PFSK-1 (cell line): ENCODE data around the gene CDCA7L.

Experiments
- FOXP2 ChIP-seq: optimal IDR thresholded peaks from 2 replicates; pipeline ENCODE3; 2011; ENCODE audit warnings: borderline replicate concordance, control low read depth, inconsistent platforms; ENCODE audit not compliant: insufficient read depth; ENCODE audit errors: extremely low read length, extremely low read depth
- POLR2AphosphoS5 ChIP-seq: IDR thresholded peaks from 2 replicates; pipeline ENCODE4 v1.6.1; 2012; ENCODE audit warnings: low read depth, mild to moderate bottlenecking, control low read depth, low read length, moderate library complexity
- SIN3A ChIP-seq: IDR thresholded peaks from 2 replicates; pipeline ENCODE4 v1.6.1; 2012; ENCODE audit warnings: mild to moderate bottlenecking, low read length, moderate library complexity, borderline replicate concordance; ENCODE audit not compliant: insufficient read depth
- TAF1 ChIP-seq: IDR thresholded peaks from 2 replicates; pipeline ENCODE4 v1.6.1; 2012; ENCODE audit warnings: low read length, control low read depth, borderline replicate concordance; ENCODE audit not compliant: insufficient read depth
- TF ChIP-seq, protein P1 (sequence below), 2 experiments: IDR thresholded peaks; 2 replicates each; pipeline versions ENCODE4 v1.6.1 to v1.8.0; 2011 to 2012; ENCODE audit warnings: low read depth in 2 of 2, low read length in 2 of 2, control low read depth in 1 of 2, inconsistent platforms in 1 of 2, mild to moderate bottlenecking in 1 of 2, moderate library complexity in 1 of 2; ENCODE audit not compliant: insufficient read depth in 1 of 2

The CDCA7L gene

DNA sequence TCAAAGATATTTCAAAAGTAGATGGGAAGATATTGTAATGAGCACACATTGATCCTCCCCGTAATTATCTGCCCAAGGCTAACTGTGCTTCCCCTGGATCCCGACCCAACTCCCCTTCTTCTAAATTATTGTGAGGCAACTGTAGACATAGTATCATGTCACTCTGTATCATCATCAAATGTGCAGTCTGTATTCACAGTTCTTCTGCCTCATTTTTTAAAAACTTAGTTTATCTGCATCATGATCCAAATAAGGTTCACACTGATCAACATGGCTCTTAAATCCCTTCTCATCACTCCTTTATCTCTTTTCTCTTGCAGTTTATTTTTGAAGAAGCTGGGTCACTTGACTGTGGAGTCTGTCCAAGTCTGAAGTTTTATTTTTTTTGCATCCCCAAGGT is 27.5 kb downstream of the CDCA7L start:
- TF ChIP-seq POLR2AphosphoS5 (no peak), FOXP2 (no peak), TAF1 (no peak), SIN3A (no peak)
- TF ChIP-seq, protein P1, sequence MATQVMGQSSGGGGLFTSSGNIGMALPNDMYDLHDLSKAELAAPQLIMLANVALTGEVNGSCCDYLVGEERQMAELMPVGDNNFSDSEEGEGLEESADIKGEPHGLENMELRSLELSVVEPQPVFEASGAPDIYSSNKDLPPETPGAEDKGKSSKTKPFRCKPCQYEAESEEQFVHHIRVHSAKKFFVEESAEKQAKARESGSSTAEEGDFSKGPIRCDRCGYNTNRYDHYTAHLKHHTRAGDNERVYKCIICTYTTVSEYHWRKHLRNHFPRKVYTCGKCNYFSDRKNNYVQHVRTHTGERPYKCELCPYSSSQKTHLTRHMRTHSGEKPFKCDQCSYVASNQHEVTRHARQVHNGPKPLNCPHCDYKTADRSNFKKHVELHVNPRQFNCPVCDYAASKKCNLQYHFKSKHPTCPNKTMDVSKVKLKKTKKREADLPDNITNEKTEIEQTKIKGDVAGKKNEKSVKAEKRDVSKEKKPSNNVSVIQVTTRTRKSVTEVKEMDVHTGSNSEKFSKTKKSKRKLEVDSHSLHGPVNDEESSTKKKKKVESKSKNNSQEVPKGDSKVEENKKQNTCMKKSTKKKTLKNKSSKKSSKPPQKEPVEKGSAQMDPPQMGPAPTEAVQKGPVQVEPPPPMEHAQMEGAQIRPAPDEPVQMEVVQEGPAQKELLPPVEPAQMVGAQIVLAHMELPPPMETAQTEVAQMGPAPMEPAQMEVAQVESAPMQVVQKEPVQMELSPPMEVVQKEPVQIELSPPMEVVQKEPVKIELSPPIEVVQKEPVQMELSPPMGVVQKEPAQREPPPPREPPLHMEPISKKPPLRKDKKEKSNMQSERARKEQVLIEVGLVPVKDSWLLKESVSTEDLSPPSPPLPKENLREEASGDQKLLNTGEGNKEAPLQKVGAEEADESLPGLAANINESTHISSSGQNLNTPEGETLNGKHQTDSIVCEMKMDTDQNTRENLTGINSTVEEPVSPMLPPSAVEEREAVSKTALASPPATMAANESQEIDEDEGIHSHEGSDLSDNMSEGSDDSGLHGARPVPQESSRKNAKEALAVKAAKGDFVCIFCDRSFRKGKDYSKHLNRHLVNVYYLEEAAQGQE (IDR thresholded peaks at IDR 0.05; ENCODE audit: insufficient read depth in 1 of 2, low read depth in 2 of 2, low read length in 2 of 2): no peak

DNA sequence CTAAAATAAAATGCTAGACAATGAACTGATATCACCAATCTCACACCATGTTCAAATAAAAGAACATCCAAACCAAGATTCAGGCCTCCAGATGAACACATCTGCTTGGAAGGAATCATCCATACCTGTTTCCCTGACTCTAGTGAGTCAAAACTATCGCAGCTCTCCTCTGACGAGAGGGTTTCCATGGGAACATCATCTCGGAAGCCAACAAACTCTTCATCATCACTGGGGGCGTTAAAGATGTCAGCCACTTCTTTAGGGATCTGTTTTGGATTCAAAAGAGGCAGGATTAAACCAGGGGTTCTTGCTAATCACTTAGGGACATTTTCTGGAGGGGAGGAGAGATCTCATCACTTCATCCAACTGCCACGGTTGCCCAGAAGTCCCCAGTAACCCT is 29.1 kb downstream of the CDCA7L start:
- no peak for TF ChIP-seq SIN3A
- TF ChIP-seq FOXP2: no peak
- TF ChIP-seq POLR2AphosphoS5: no peak
- TF ChIP-seq, protein P1 (IDR thresholded peaks at IDR 0.05; ENCODE audit: insufficient read depth in 1 of 2, low read depth in 2 of 2, low read length in 2 of 2): no peak
- no peak for TF ChIP-seq TAF1

DNA sequence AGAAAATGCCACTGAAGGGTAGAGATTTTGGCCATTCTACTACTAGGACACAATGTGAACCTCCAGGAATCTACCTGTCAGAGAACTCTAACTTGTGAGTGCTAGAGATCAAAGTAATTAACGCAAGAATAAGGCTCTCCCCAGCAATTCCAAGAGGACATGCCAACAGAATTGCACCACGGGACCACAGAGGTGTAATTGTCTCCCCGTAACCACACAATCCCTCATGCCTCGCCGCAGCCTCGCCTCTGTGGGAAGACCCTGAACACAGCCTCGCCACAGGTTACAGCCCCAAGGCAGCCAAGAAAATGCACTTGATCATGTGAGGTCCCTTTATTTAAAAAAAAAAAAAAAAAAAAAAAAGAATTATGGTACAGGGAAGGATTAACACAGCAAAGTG is 29.5 kb downstream of the CDCA7L start:
- TF ChIP-seq TAF1 (no peak), FOXP2 (no peak), POLR2AphosphoS5 (no peak), SIN3A (no peak)
- TF ChIP-seq, protein P1 (IDR thresholded peaks at IDR 0.05; ENCODE audit: insufficient read depth in 1 of 2, low read depth in 2 of 2, low read length in 2 of 2): no peak

DNA sequence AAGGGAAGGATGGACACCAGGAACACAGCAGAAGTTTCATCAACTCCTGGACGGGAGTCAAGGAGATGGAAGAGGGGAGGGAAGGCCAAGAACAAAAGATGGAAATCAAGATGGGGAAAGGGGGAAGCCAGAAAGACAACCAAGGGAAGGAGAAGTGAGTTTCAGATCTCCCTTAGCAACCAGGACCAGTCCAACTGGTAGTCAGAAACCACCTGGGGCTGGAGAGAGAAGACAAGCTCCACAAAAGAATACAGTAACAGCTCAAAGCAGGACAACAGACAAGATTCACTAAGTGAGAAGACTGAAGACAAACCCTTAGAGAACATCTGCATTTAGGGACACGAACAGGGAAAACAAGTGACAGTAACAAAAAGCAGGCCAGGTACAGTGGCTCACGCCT is 30.6 kb downstream of the CDCA7L start:
- TF ChIP-seq SIN3A (no peak), TAF1 (no peak), POLR2AphosphoS5 (no peak), FOXP2 (no peak)
- TF ChIP-seq, protein P1 (IDR thresholded peaks at IDR 0.05; ENCODE audit: insufficient read depth in 1 of 2, low read depth in 2 of 2, low read length in 2 of 2): no peak

DNA sequence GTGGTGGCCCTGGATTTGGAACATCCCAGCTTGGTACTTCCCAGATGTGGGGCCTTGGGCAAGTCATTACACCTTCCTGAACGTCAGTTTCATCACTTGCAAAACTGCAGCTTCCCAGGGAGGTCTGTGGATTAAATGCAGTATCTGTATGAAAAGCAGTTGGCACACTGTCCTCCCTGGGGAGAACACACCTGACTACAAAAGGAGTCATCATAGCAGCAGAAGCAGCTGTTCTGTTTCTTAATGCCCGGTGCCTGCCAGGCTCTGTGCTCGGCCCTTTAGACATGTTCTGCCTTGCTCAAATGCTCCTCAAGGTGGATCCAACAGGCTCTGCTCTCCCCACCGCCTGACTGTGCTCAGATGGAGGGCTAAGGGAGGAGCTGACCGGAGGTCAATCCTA is 31.0 kb downstream of the CDCA7L start:
- TF ChIP-seq TAF1: no peak
- TF ChIP-seq, protein P1 (IDR thresholded peaks at IDR 0.05; ENCODE audit: insufficient read depth in 1 of 2, low read depth in 2 of 2, low read length in 2 of 2): no peak
- TF ChIP-seq POLR2AphosphoS5: no peak
- TF ChIP-seq FOXP2: no peak
- no peak for TF ChIP-seq SIN3A
